GM23248 (cell line): ENCODE data around the gene LSP1. TPM values are rescaled to one million over a fixed set of nuclear protein-coding genes. Genes with fewer than 3 reads are reported as not detected.
A peak's percentile ranks its signal among the peaks of the same experiment; 100 is the strongest.

Experiments used
- DNase-seq: peaks from one replicate; pipeline ENCODE4 v3.0.0-alpha.2; 2015
- H2AFZ ChIP-seq: fragments of 200-600 bp; sonication (generic); 2 replicates; pipeline ENCODE4 v1.6.1; 2016; ENCODE audit warnings: antibody characterized with exemption
- H3F3A ChIP-seq: fragments of 200-600 bp; sonication (generic); 2 replicates; pipeline ENCODE4 v1.6.1; 2016; ENCODE audit warnings: mild to moderate bottlenecking, antibody characterized with exemption, mixed run types; ENCODE audit not compliant: insufficient read depth
- H3K27ac ChIP-seq: fragments of 200-600 bp; sonication (generic); 2 replicates; pipeline ENCODE4 v1.5.1; 2016; ENCODE audit warnings: mild to moderate bottlenecking
- H3K27me3 ChIP-seq: fragments of 200-600 bp; sonication (generic); replicated peaks from 2 replicates; pipeline ENCODE4 v1.6.1; 2016; ENCODE audit warnings: mild to moderate bottlenecking; ENCODE audit not compliant: insufficient read depth
- H3K36me3 ChIP-seq: fragments of 200-600 bp; sonication (generic); 2 replicates; pipeline ENCODE4 v1.6.1; 2016; ENCODE audit warnings: low read depth, mild to moderate bottlenecking
- H3K4me1 ChIP-seq: fragments of 200-600 bp; sonication (generic); 2 replicates; pipeline ENCODE4 v1.6.1; 2016; ENCODE audit warnings: mild to moderate bottlenecking; ENCODE audit not compliant: insufficient read depth
- H3K4me2 ChIP-seq: fragments of 200-600 bp; sonication (generic); one replicate; pipeline ENCODE4 v1.6.1; 2016; ENCODE audit warnings: mild to moderate bottlenecking; ENCODE audit not compliant: unreplicated experiment
- H3K4me3 ChIP-seq: fragments of 200-600 bp; sonication (generic); 2 replicates; pipeline ENCODE4 v1.5.1; 2016; ENCODE audit warnings: mild to moderate bottlenecking
- H3K79me2 ChIP-seq: fragments of 200-600 bp; sonication (generic); 2 replicates; pipeline ENCODE4 v1.6.1; 2016; ENCODE audit warnings: mild to moderate bottlenecking; ENCODE audit not compliant: insufficient read depth
- H3K9ac ChIP-seq: fragments of 200-600 bp; sonication (generic); 2 replicates; pipeline ENCODE4 v1.6.1; 2016; ENCODE audit warnings: mild to moderate bottlenecking
- H3K9me2 ChIP-seq: fragments of 200-600 bp; sonication (generic); 2 replicates; pipeline ENCODE4 v1.6.1; 2016; ENCODE audit warnings: mixed run types, mild to moderate bottlenecking, moderate library complexity; ENCODE audit not compliant: insufficient read depth
- H3K9me3 ChIP-seq: fragments of 200-600 bp; sonication (generic); one replicate; pipeline ENCODE4 v1.6.1; 2017; ENCODE audit warnings: low read depth
- H4K20me1 ChIP-seq: fragments of 200-600 bp; sonication (generic); 2 replicates; pipeline ENCODE4 v1.6.0; 2016; ENCODE audit not compliant: insufficient read depth
- EZH2 ChIP-seq: fragments of 200-600 bp; sonication (generic); IDR thresholded peaks from 2 replicates; pipeline ENCODE4 v1.6.1; 2018; ENCODE audit warnings: antibody characterized with exemption, mild to moderate bottlenecking; ENCODE audit not compliant: insufficient read depth, poor library complexity, severe bottlenecking
- EZH2phosphoT487 ChIP-seq: fragments of 200-600 bp; sonication (generic); IDR thresholded peaks from 2 replicates; pipeline ENCODE4 v1.6.1; 2018; ENCODE audit warnings: antibody characterized with exemption, moderate library complexity, mild to moderate bottlenecking, low read depth; ENCODE audit not compliant: insufficient read depth
- WGBS, 2 experiments: methylation state at CpG; one replicate each; pipeline ENCODE4 v1.1.6; 2015 to 2017; ENCODE audit warnings: low lambda C conversion rate in 2 of 2, low coverage in 1 of 2; ENCODE audit errors: missing lambda C conversion rate in 2 of 2; 5-methylcytosine and 5-hydroxymethylcytosine counted together
- in situ Hi-C: fragments of 300-500 bp; cut with MboI; formaldehyde crosslinking; loops from 2 replicates; pipeline ENCODE4 v1.15.0; 2020
- polyA plus RNA-seq: library from polyadenylated mRNA; unstranded; fragments of >200 nt; fragmentation: Nextera tagmentation; extraction: Ambion mirVana; gene quantifications from 2 replicates; pipeline ENCODE4 v1.2.1, GENCODE V29; 2016
- total RNA-seq: library from RNA; depleted of rRNA; stranded (reverse); fragments of >200 nt; shearing (Covaris generic); gene quantifications from 2 replicates; pipeline ENCODE4 v1.2.3, GENCODE V29; 2014

Gene LSP1
- total and polyA plus RNA-seq, 2 experiments from 2014 or later, result 0.36 TPM; not detected in 1

- Histone ChIP-seq H3K27ac (no peak overlapping the region), H3K9me3 (no peaks in the 10 kb centered on the region), H3K9me2 (no peaks in the 10 kb centered on the region), H4K20me1 (no peaks in the 10 kb centered on the region), H2AFZ (no peak overlapping the region), H3K4me2 (no peak overlapping the region), H3F3A (no peaks in the 10 kb centered on the region), H3K36me3 (no peaks in the 10 kb centered on the region), H3K79me2 (no peaks in the 10 kb centered on the region), H3K4me1 (peaks cover 33% of the 10 kb centered on the region), H3K4me3 (no peak overlapping the region), H3K9ac (no peak overlapping the region), H3K27me3 (no peaks in the 10 kb centered on the region; the same call in 1 of the 2 replicates)
- TF ChIP-seq EZH2, result no peak
- TF ChIP-seq EZH2phosphoT487, result no peak
- DNase-seq, result no peak
- WGBS, 2 experiments, result 82 to 86% methylated on average over 22 to 23 of the region's 26 CpGs
- in situ Hi-C loops, result no loop called here
Measured at GRCh38 chr11:1825039-1825740, 27.7 kb upstream of the LSP1 start.

DNA sequence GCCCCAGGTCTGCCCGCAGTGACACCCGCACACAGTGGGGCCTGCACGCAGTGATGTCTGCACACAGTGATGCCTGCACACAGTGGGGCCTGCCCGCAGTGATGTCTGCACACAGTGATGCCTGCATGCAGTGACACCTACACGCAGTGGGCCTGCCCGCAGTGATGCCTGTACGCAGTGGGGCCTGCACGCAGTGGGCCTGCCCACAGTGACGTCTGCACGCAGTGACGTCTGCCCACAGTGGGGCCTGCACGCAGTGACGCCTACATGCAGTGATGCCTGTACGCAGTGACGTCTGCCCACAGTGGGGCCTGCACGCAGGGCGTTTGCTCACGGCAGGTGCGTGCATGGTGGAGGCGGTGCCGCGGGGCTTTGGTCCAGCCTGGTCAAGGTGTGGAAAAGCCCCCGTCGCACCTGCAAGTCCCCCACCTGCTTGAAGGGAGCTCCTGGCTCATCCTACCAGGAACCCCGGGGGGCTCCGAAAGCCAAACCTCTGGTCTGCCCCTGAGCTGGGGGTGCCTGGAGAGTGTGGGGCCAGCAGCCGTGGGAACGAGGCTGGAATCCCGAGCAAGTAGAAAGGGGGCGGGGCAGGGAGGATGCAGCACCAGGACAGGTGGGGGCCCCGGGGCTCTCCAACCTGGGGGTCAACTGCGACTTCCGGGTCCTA is 27.0 kb upstream of the LSP1 start:
- Histone ChIP-seq H3K4me2 (no peak overlapping the region), H4K20me1 (no peaks in the 10 kb centered on the region), H3K36me3 (no peaks in the 10 kb centered on the region), H3F3A (no peaks in the 10 kb centered on the region), H3K4me1 (peaks cover 27% of the 10 kb centered on the region), H3K27me3 (no peaks in the 10 kb centered on the region; the same call in 1 of the 2 replicates), H3K9ac (no peak overlapping the region; the same call in 1 of the 2 replicates), H3K79me2 (no peaks in the 10 kb centered on the region), H2AFZ (no peak overlapping the region), H3K27ac (no peak overlapping the region), H3K9me2 (no peaks in the 10 kb centered on the region), H3K4me3 (no peak overlapping the region), H3K9me3 (no peaks in the 10 kb centered on the region)
- no peak for TF ChIP-seq EZH2phosphoT487
- TF ChIP-seq EZH2, result no peak
- WGBS, 2 experiments, result 81 to 86% methylated on average over 28 to 31 of the region's 33 CpGs
- DNase-seq, result no peak
- in situ Hi-C loops, result no loop called here

DNA sequence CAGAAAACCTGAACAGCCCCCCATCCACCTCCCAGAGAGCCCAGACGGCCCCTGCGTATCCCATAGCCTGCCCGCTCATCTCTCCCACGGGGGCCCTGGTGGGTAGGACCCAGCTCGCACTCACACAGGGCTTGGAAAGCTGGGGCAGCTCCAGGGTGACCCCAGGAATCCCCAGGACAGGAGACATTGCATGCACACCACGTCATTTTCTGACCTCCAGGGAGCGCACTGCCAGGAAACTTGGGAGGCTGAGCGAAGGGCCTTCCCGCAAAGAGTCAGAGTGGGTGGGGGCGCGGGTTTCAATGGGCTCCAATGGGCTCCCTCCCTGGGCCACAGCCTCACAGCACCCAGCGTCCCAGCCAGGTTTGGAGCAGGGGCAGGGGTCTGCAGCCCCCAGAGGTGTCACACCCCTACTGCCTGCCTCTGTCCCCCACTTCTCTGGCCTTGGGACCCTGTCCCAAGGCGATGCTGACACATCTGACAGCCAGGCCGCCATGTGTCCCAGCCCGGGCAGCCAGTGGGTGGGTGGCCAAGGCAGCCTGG is 26.3 kb upstream of the LSP1 start:
- peak overlapping the region; percentile 42; the same call in 1 of the 2 replicates for H3K27ac ChIP-seq
- H3K4me2 ChIP-seq, result peak overlapping the region; percentile 13
- no peaks in the 10 kb centered on the region for H3K9me3 ChIP-seq
- H3K79me2 ChIP-seq, result no peaks in the 10 kb centered on the region
- H3F3A ChIP-seq, result no peaks in the 10 kb centered on the region
- no peaks in the 10 kb centered on the region; the same call in 1 of the 2 replicates for H3K27me3 ChIP-seq
- H3K4me3 ChIP-seq, result peak overlapping the region; percentile 17; the same call in 1 of the 2 replicates
- no peaks in the 10 kb centered on the region for H3K9me2 ChIP-seq
- 0 out of 2 replicates have a peak overlapping the region, but pooled peaks have one; percentile 0 for H2AFZ ChIP-seq
- 23 to 25% methylated on average over 15 of the region's 15 CpGs for WGBS, 2 experiments
- peaks cover 27% of the 10 kb centered on the region for H3K4me1 ChIP-seq
- no peaks in the 10 kb centered on the region for H3K36me3 ChIP-seq
- peak overlapping the region; percentile 50; the same call in 1 of the 2 replicates for H3K9ac ChIP-seq
- no peaks in the 10 kb centered on the region for H4K20me1 ChIP-seq
- in situ Hi-C loops, result no loop called here
- TF ChIP-seq EZH2phosphoT487, result no peak
- peak; percentile 81 for DNase-seq

DNA sequence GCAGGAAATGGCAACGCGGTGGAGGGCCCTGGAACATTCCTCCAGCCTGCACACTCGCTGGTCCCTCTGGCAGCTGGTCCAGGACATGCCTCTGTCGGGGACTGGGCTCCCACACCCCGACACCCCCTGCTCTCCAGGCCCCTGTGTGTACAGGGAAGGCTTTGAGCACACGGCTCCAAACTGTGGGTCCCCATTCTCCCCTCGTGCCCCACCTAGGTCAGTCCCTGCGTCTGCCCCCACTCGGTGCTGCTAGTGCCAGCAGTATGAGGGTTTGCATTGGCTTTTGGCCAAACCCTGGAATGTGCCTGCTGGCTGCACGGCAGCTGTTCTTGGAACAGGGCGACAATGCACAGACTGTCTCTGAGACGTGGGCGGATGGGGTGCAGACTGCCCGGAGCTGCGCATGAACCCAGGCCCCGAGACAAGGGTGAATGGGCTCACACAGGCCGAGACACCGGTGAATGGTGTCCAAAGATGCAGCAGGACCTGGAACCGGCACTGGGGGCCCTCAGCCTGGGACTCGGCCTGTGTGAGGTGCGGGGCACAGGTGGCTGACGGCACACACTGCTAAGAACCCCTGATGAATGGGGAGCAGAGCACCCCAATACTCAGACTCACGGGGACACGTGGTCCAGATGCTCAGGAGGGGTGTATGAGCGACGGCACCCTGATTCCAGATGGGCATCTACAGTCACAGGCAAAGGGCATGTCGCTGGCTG is 25.6 kb upstream of the LSP1 start:
- in situ Hi-C loops, result no loop called here
- H3K9ac ChIP-seq, result peak overlapping the region; percentile 50; the same call in 1 of the 2 replicates
- H3F3A ChIP-seq, result no peaks in the 10 kb centered on the region
- H3K4me2 ChIP-seq, result peak overlapping the region; percentile 13
- no peak for TF ChIP-seq EZH2phosphoT487
- TF ChIP-seq EZH2, result no peak
- 0 out of 2 replicates have a peak overlapping the region, but pooled peaks have one; percentile 0 for H2AFZ ChIP-seq
- peak overlapping the region; percentile 17; the same call in 1 of the 2 replicates for H3K4me3 ChIP-seq
- 26 to 27% methylated on average over 26 to 27 of the region's 27 CpGs for WGBS, 2 experiments
- H3K36me3 ChIP-seq, result no peaks in the 10 kb centered on the region
- peak overlapping the region; percentile 42; the same call in 1 of the 2 replicates for H3K27ac ChIP-seq
- DNase-seq, result peak; percentile 88
- H3K9me3 ChIP-seq, result no peaks in the 10 kb centered on the region
- H3K9me2 ChIP-seq, result no peaks in the 10 kb centered on the region
- peaks cover 27% of the 10 kb centered on the region for H3K4me1 ChIP-seq
- H3K79me2 ChIP-seq, result no peaks in the 10 kb centered on the region
- no peaks in the 10 kb centered on the region; the same call in 1 of the 2 replicates for H3K27me3 ChIP-seq
- no peaks in the 10 kb centered on the region for H4K20me1 ChIP-seq
